DMS53 treated with DMSO at 0.1 percent for 48 hours (cell line): ENCODE data around the gene PPM1N.
A peak's percentile ranks its signal among the peaks of the same experiment; 100 is the strongest.
"Not testable (repeated sequence)": the region's sequence is repeated elsewhere in the genome, so short reads cannot be mapped to it uniquely, and the experiment has no call there.

Source experiments
- DNase-seq: peaks from one replicate; lab custom pipeline; 2025; ENCODE audit not compliant: unreplicated experiment; lab: John Stamatoyannopoulos, UW

The PPM1N gene

GRCh38 chr19:45507872-45508416 lies 9.7 kb downstream of the PPM1N start:
- no peak for DNase-seq

- peak; percentile 18 for DNase-seq
Observed at GRCh38 chr19:45508417-45508860, 10.2 kb downstream of the PPM1N start.

- peak; percentile 41 for DNase-seq
Observed at GRCh38 chr19:45508861-45509691, 10.8 kb downstream of the PPM1N start.

GRCh38 chr19:45509692-45510015 lies 11.4 kb downstream of the PPM1N start:
- no peak for DNase-seq

- not testable (repeated sequence) for DNase-seq
Observed at GRCh38 chr19:45510352-45510751, 12.1 kb downstream of the PPM1N start.

- DNase-seq: no peak
Observed at GRCh38 chr19:45511074-45511473, 12.8 kb downstream of the PPM1N start.

GRCh38 chr19:45512881-45513483 lies 14.7 kb downstream of the PPM1N start:
- DNase-seq: no peak

GRCh38 chr19:45514376-45515051 lies 16.3 kb downstream of the PPM1N start:
- no peak for DNase-seq

GRCh38 chr19:45515081-45515624 lies 16.9 kb downstream of the PPM1N start:
- no peak for DNase-seq

GRCh38 chr19:45515807-45516401 lies 17.7 kb downstream of the PPM1N start:
- no peak for DNase-seq

- DNase-seq: no peak
Observed at GRCh38 chr19:45517238-45517637, 19.0 kb downstream of the PPM1N start.

- no peak for DNase-seq
Observed at GRCh38 chr19:45517641-45518468, 19.6 kb downstream of the PPM1N start.

GRCh38 chr19:45518469-45518826 lies 20.2 kb downstream of the PPM1N start:
- no peak for DNase-seq

GRCh38 chr19:45522010-45522941 lies 24.0 kb downstream of the PPM1N start:
- DNase-seq: no peak

- DNase-seq: peak; percentile 84
Observed at GRCh38 chr19:45523642-45524256, 25.5 kb downstream of the PPM1N start.

GRCh38 chr19:45524575-45525129 lies 26.4 kb downstream of the PPM1N start:
- no peak for DNase-seq

GRCh38 chr19:45526143-45526542 lies 27.9 kb downstream of the PPM1N start:
- peak; percentile 13 for DNase-seq

GRCh38 chr19:45526971-45527370 lies 28.7 kb downstream of the PPM1N start:
- DNase-seq: no peak
